ENCODE results near the gene OMD.

GRCh38 chr9:92440751-92441046 is 16.4 kb upstream of the OMD start:
- TF ChIP-seq CTCF (IDR thresholded peaks at IDR 0.05; ENCODE audit: low read depth, low read length), result no peak
- no peak for TF ChIP-seq EZH2phosphoT487 (IDR thresholded peaks at IDR 0.05; ENCODE audit: low read depth)
